ENCODE data around the gene ATG7.

- TF ChIP-seq TAF1 (conservative IDR thresholded peaks at IDR 0.05) (no peak), RXRA (IDR thresholded peaks at IDR 0.05) (no peak), REST (IDR thresholded peaks at IDR 0.05) (no peak), GABPA (IDR thresholded peaks at IDR 0.05 in 1 of 2, conservative IDR thresholded peaks at IDR 0.05 in 1 of 2) (no peak)
- TF ChIP-seq, protein P1, sequence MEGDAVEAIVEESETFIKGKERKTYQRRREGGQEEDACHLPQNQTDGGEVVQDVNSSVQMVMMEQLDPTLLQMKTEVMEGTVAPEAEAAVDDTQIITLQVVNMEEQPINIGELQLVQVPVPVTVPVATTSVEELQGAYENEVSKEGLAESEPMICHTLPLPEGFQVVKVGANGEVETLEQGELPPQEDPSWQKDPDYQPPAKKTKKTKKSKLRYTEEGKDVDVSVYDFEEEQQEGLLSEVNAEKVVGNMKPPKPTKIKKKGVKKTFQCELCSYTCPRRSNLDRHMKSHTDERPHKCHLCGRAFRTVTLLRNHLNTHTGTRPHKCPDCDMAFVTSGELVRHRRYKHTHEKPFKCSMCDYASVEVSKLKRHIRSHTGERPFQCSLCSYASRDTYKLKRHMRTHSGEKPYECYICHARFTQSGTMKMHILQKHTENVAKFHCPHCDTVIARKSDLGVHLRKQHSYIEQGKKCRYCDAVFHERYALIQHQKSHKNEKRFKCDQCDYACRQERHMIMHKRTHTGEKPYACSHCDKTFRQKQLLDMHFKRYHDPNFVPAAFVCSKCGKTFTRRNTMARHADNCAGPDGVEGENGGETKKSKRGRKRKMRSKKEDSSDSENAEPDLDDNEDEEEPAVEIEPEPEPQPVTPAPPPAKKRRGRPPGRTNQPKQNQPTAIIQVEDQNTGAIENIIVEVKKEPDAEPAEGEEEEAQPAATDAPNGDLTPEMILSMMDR (IDR thresholded peaks at IDR 0.05; ENCODE audit: low read depth, low read length, missing input control), result no peak
Observed at GRCh38 chr3:11230125-11230524, 42.1 kb upstream of the ATG7 start.
